ENCODE data around the gene STUM. TPM values are rescaled to one million over a fixed set of nuclear protein-coding genes. Genes with fewer than 3 reads are reported as not detected.

The STUM gene
- total and polyA plus RNA-seq, 2 experiments from 2014 or later = 0.23 to 1.3 TPM

DNA sequence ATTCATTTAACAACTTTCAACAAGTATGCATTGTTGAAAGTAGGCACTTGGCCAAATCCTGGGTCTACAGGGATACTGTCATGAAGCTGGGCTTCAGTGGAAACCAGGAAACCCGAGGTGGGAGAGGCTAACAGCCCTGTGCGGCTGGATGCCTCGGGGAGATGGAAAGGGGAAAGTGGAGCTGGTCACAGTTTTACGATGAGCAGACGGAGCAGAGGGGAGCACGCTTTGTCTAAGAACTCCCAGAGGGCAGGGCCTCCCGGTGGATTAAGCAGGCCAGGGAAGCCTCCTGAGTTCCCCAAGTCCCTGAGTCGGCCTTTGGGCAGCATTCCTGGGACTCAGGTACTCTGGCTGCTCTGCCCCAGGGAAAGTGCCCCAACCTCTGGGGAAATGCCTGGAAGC, 23.8 kb downstream of the STUM start (continued):
- TF ChIP-seq CTCF (conservative IDR thresholded peaks at IDR 0.05; ENCODE audit: low read depth in 2 of 2) (no peak), CREB1 (CRISPR knock-in tag; IDR thresholded peaks at IDR 0.05; ENCODE audit: low read depth) (no peak)

- Histone ChIP-seq H3K4me2 (no peak overlapping the region), H3F3A (replicated peaks; ENCODE audit: low read depth) (no peaks in the 10 kb centered on the region), H3K9me2 (ENCODE audit: insufficient read depth) (no peaks in the 10 kb centered on the region), H3K4me3 (no peak overlapping the region), H3K27me3 (ENCODE audit: insufficient read depth) (no peaks in the 10 kb centered on the region), H4K20me1 (replicated peaks; ENCODE audit: insufficient read depth) (no peaks in the 10 kb centered on the region), H2AFZ (no peak overlapping the region), H3K79me2 (replicated peaks; ENCODE audit: insufficient read depth) (no peaks in the 10 kb centered on the region), H3K4me1 (ENCODE audit: insufficient read depth) (no peaks in the 10 kb centered on the region), H3K27ac (ENCODE audit: low read depth) (no peak overlapping the region), H3K36me3 (ENCODE audit: insufficient read depth) (no peaks in the 10 kb centered on the region)
- no peaks in the 10 kb centered on the region for H3K36me3 Mint-ChIP-seq (ENCODE audit: low read depth)
- no peaks in the 10 kb centered on the region for H3K9me3 Mint-ChIP-seq
- H3K4me3 Mint-ChIP-seq = no peak overlapping the region
- TF ChIP-seq NANOG (IDR thresholded peaks at IDR 0.05; ENCODE audit: borderline replicate concordance) = no peak
- TF ChIP-seq EZH2phosphoT487 (IDR thresholded peaks at IDR 0.05; ENCODE audit: unreplicated experiment) = no peak
- TF ChIP-seq CTCF (conservative IDR thresholded peaks at IDR 0.05; ENCODE audit: low read depth in 2 of 2) = no peak
- no peak for TF ChIP-seq ZNF114 (CRISPR knock-in tag; IDR thresholded peaks at IDR 0.05)
- TF ChIP-seq, protein P1, sequence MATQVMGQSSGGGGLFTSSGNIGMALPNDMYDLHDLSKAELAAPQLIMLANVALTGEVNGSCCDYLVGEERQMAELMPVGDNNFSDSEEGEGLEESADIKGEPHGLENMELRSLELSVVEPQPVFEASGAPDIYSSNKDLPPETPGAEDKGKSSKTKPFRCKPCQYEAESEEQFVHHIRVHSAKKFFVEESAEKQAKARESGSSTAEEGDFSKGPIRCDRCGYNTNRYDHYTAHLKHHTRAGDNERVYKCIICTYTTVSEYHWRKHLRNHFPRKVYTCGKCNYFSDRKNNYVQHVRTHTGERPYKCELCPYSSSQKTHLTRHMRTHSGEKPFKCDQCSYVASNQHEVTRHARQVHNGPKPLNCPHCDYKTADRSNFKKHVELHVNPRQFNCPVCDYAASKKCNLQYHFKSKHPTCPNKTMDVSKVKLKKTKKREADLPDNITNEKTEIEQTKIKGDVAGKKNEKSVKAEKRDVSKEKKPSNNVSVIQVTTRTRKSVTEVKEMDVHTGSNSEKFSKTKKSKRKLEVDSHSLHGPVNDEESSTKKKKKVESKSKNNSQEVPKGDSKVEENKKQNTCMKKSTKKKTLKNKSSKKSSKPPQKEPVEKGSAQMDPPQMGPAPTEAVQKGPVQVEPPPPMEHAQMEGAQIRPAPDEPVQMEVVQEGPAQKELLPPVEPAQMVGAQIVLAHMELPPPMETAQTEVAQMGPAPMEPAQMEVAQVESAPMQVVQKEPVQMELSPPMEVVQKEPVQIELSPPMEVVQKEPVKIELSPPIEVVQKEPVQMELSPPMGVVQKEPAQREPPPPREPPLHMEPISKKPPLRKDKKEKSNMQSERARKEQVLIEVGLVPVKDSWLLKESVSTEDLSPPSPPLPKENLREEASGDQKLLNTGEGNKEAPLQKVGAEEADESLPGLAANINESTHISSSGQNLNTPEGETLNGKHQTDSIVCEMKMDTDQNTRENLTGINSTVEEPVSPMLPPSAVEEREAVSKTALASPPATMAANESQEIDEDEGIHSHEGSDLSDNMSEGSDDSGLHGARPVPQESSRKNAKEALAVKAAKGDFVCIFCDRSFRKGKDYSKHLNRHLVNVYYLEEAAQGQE (IDR thresholded peaks at IDR 0.05; ENCODE audit: unreplicated experiment) = no peak
- no peak for TF ChIP-seq CREB1 (CRISPR knock-in tag; IDR thresholded peaks at IDR 0.05; ENCODE audit: low read depth)
- no peak for TF ChIP-seq JUNB (IDR thresholded peaks at IDR 0.05; ENCODE audit: unreplicated experiment)
- TF ChIP-seq ZNF462 (CRISPR knock-in tag; IDR thresholded peaks at IDR 0.05) = no peak
- no peak for TF ChIP-seq ETS1 (IDR thresholded peaks at IDR 0.05)
- no peak for TF ChIP-seq EZH2 (IDR thresholded peaks at IDR 0.05; ENCODE audit: low read depth, unreplicated experiment)
- H3K27ac Mint-ChIP-seq = no peak overlapping the region
- ATAC-seq = no peak
- DNase-seq (ENCODE audit: low spot score) = no peak
- H3K27me3 Mint-ChIP-seq (ENCODE audit: insufficient read depth, low read depth, poor library complexity) = peaks cover 4% of the 10 kb centered on the region
- peaks cover 19% of the 10 kb centered on the region for H3K4me1 Mint-ChIP-seq
These were observed 25.5 kb downstream of the STUM start for GRCh38 chr1:226574044-226574443.
